Neuronal stem cell (in vitro differentiated cells): Measurements from ENCODE around the gene MBLAC1.

Source experiments
- DNase-seq: peaks from one replicate; pipeline ENCODE4 v3.0.0-alpha.2; 2013; ENCODE audit warnings: low spot score
- H2AFZ ChIP-seq: one replicate; pipeline ENCODE4 v1.6.1; 2013; ENCODE audit warnings: mild to moderate bottlenecking, low read length, inconsistent platforms
- H2AK5ac ChIP-seq: 2 replicates; pipeline ENCODE4 v1.6.1; 2013; ENCODE audit warnings: low read depth, mild to moderate bottlenecking, inconsistent platforms, low read length, moderate library complexity, mixed read lengths
- H2BK120ac ChIP-seq: 2 replicates; pipeline ENCODE4 v1.6.1; 2013; ENCODE audit warnings: low read depth, mild to moderate bottlenecking, inconsistent platforms, low read length, moderate library complexity, mixed read lengths
- H2BK12ac ChIP-seq: one replicate; pipeline ENCODE4 v1.6.1; 2013; ENCODE audit warnings: low read length, inconsistent platforms
- H2BK15ac ChIP-seq: 2 replicates; pipeline ENCODE4 v1.6.1; 2013; ENCODE audit warnings: mild to moderate bottlenecking, low read length, inconsistent platforms, mixed read lengths
- H2BK5ac ChIP-seq: one replicate; pipeline ENCODE4 v1.6.1; 2013; ENCODE audit warnings: inconsistent platforms, mild to moderate bottlenecking, low read length, moderate library complexity
- H3K14ac ChIP-seq: one replicate; pipeline ENCODE4 v1.6.1; 2013; ENCODE audit warnings: low read length, inconsistent platforms
- H3K18ac ChIP-seq: 2 replicates; pipeline ENCODE4 v1.6.1; 2013; ENCODE audit warnings: low read length, inconsistent platforms
- H3K23ac ChIP-seq: 2 replicates; pipeline ENCODE4 v1.6.1; 2013; ENCODE audit warnings: low read depth, mild to moderate bottlenecking, mixed read lengths, low read length, inconsistent platforms; ENCODE audit not compliant: poor library complexity
- H3K27ac ChIP-seq: replicated peaks from 3 replicates; pipeline ENCODE4 v1.5.1; 2013; ENCODE audit warnings: low read length, inconsistent platforms
- H3K27me3 ChIP-seq, 3 experiments: 2 replicates each; pipeline ENCODE4 v1.6.1; 2013; ENCODE audit warnings: low read length in 3 of 3, mild to moderate bottlenecking in 2 of 3, inconsistent platforms in 1 of 3, low read depth in 1 of 3, mixed read lengths in 1 of 3, moderate library complexity in 1 of 3; ENCODE audit not compliant: control insufficient read depth in 3 of 3, insufficient read depth in 3 of 3
- H3K36me3 ChIP-seq, 2 donors: replicated peaks in 1 of 2; 2 replicates each; pipeline ENCODE4 v1.6.1; 2013; ENCODE audit warnings: low read length in 2 of 2; ENCODE audit not compliant: control insufficient read depth in 2 of 2, insufficient read depth in 2 of 2
- H3K4ac ChIP-seq: 2 replicates; pipeline ENCODE4 v1.6.1; 2013; ENCODE audit warnings: inconsistent platforms, mild to moderate bottlenecking, low read length, moderate library complexity
- H3K4me1 ChIP-seq, 2 donors: 1 replicate in 1 of 2; 2 replicates in 1 of 2; pipeline ENCODE4 v1.6.1; 2013; ENCODE audit warnings: low read length in 2 of 2, low read depth in 1 of 2; ENCODE audit not compliant: control insufficient read depth in 2 of 2, insufficient read depth in 1 of 2
- H3K4me2 ChIP-seq: one replicate; pipeline ENCODE4 v1.6.1; 2013; ENCODE audit warnings: mild to moderate bottlenecking, low read length, inconsistent platforms; ENCODE audit not compliant: insufficient read depth, poor library complexity, severe bottlenecking
- H3K4me3 ChIP-seq, 2 donors: 2 replicates each; pipeline ENCODE4 v1.5.1; 2013; ENCODE audit warnings: low read length in 2 of 2, mild to moderate bottlenecking in 2 of 2, inconsistent platforms in 1 of 2, moderate library complexity in 1 of 2
- H3K79me1 ChIP-seq: one replicate; pipeline ENCODE4 v1.6.1; 2013; ENCODE audit warnings: low read depth, mild to moderate bottlenecking, inconsistent platforms, low read length, moderate library complexity
- H3K9ac ChIP-seq: one replicate; pipeline ENCODE4 v1.6.1; 2013; ENCODE audit warnings: mild to moderate bottlenecking, low read depth, low read length, inconsistent platforms; ENCODE audit not compliant: poor library complexity
- H3K9me3 ChIP-seq, 2 donors: replicated peaks in 1 of 2; 2 replicates each; pipeline versions ENCODE3 to v1.6.1; 2013; ENCODE audit warnings: low read length in 2 of 2, mild to moderate bottlenecking in 2 of 2, inconsistent platforms in 1 of 2, low read depth in 1 of 2, mixed read lengths in 1 of 2, moderate library complexity in 1 of 2; ENCODE audit not compliant: control insufficient read depth in 2 of 2, insufficient read depth in 1 of 2
- H4K8ac ChIP-seq: one replicate; pipeline ENCODE4 v1.6.1; 2013; ENCODE audit warnings: low read depth, mild to moderate bottlenecking, inconsistent platforms, low read length, moderate library complexity
- H4K91ac ChIP-seq: one replicate; pipeline ENCODE4 v1.6.1; 2013; ENCODE audit warnings: low read length, low read depth, mild to moderate bottlenecking, inconsistent platforms; ENCODE audit not compliant: poor library complexity
- WGBS, 2 donors: extraction: QIAGEN DNeasy Blood & Tissue Kit; methylation state at CpG; one replicate each; pipeline ENCODE4 v1.1.7; 2013; ENCODE audit warnings: missing lambda C conversion rate in 2 of 2, mixed read lengths in 1 of 2; ENCODE audit not compliant: insufficient read length in 2 of 2, insufficient replicate concordance in 1 of 2; ENCODE audit errors: extremely low coverage in 2 of 2; 5-methylcytosine and 5-hydroxymethylcytosine counted together

The MBLAC1 gene

GRCh38 chr7:100095704-100096103 lies 31.1 kb upstream of the MBLAC1 start:
- H4K8ac ChIP-seq: no peak overlapping the region
- H3K4me2 ChIP-seq: no peak overlapping the region
- no peak overlapping the region for H2AFZ ChIP-seq
- no peak overlapping the region for H3K27ac ChIP-seq
- H3K9me3 ChIP-seq: no peaks in the 10 kb centered on the region
- H3K79me1 ChIP-seq: peaks cover 14% of the 10 kb centered on the region
- peaks cover 6 to 9% of the 10 kb centered on the region in 2 donors for H3K4me1 ChIP-seq
- peak overlapping the region; percentile 86 for H3K23ac ChIP-seq
- no peak overlapping the region for H3K14ac ChIP-seq
- H3K18ac ChIP-seq: no peak overlapping the region
- no peak overlapping the region for H2BK5ac ChIP-seq
- no peak overlapping the region for H2BK15ac ChIP-seq
- H3K36me3 ChIP-seq: peaks cover 78 to 95% of the 10 kb centered on the region in 2 donors
- no peak overlapping the region for H3K4me3 ChIP-seq
- H4K91ac ChIP-seq: no peak overlapping the region
- no peak overlapping the region for H2BK12ac ChIP-seq
- peak overlapping the region; percentile 83 for H3K9ac ChIP-seq
- H3K4ac ChIP-seq: no peak overlapping the region
- WGBS, 2 donors: no CpG with 5 or more reads among the region's 17 CpGs
- no peaks in the 10 kb centered on the region for H3K27me3 ChIP-seq
- H2BK120ac ChIP-seq: no peak overlapping the region
- DNase-seq: no peak
- peak overlapping the region; percentile 17 for H2AK5ac ChIP-seq

- Histone ChIP-seq H3K79me1 (peaks cover 10% of the 10 kb centered on the region), H3K4me1 (peaks cover 10 to 20% of the 10 kb centered on the region in 2 donors), H2BK12ac (no peak overlapping the region), H3K23ac (no peak overlapping the region), H3K14ac (no peak overlapping the region), H3K9ac (peak overlapping the region; percentile 37), H2AFZ (no peak overlapping the region), H3K36me3 (peaks cover 54 to 71% of the 10 kb centered on the region in 2 donors), H3K4me2 (no peak overlapping the region), H2BK5ac (no peak overlapping the region), H3K18ac (no peak overlapping the region), H2AK5ac (no peak overlapping the region), H3K4ac (no peak overlapping the region), H2BK15ac (no peak overlapping the region), H2BK120ac (no peak overlapping the region), H4K8ac (no peak overlapping the region), H3K9me3 (no peaks in the 10 kb centered on the region), H3K27ac (no peak overlapping the region), H3K4me3 (peak overlapping the region in 1 of 2 donors; percentile 99), H3K27me3 (no peaks in the 10 kb centered on the region), H4K91ac (no peak overlapping the region)
- WGBS, 2 donors: no CpG with 5 or more reads among the region's 10 CpGs
- no peak for DNase-seq
Observed at GRCh38 chr7:100098913-100099312, 27.9 kb upstream of the MBLAC1 start.

- H3K18ac ChIP-seq: no peak overlapping the region
Observed at GRCh38 chr7:100099452-100099851, 27.3 kb upstream of the MBLAC1 start.

GRCh38 chr7:100100420-100101015 lies 26.2 kb upstream of the MBLAC1 start:
- Histone ChIP-seq H4K91ac (peak overlapping the region; percentile 99), H3K4me2 (peak overlapping the region; percentile 69), H3K27ac (peak overlapping the region; percentile 88), H2AFZ (peak overlapping the region; percentile 70), H3K36me3 (peaks cover 43 to 69% of the 10 kb centered on the region in 2 donors), H2AK5ac (peak overlapping the region; percentile 88), H3K4ac (no peak overlapping the region), H3K14ac (peak overlapping the region; percentile 99), H4K8ac (no peak overlapping the region), H2BK120ac (peak overlapping the region; percentile 92), H3K27me3 (no peaks in the 10 kb centered on the region), H3K9me3 (no peaks in the 10 kb centered on the region), H3K9ac (peak overlapping the region; percentile 99), H3K4me1 (peaks cover 10 to 20% of the 10 kb centered on the region in 2 donors), H2BK5ac (peak overlapping the region; percentile 94), H3K23ac (peak overlapping the region; percentile 34), H2BK15ac (no peak overlapping the region), H2BK12ac (no peak overlapping the region), H3K79me1 (peaks cover 8% of the 10 kb centered on the region), H3K4me3 (peak overlapping the region; percentile 99), H3K18ac (peak overlapping the region; percentile 99)
- peak; percentile 96 for DNase-seq
- WGBS, 2 donors: no CpG with 5 or more reads among the region's 61 CpGs

More at GRCh38 chr7:100099452-100099851, 27.3 kb upstream of the MBLAC1 start:
- Histone ChIP-seq H3K27me3 (no peaks in the 10 kb centered on the region), H3K36me3 (peaks cover 50 to 69% of the 10 kb centered on the region in 2 donors), H4K91ac (no peak overlapping the region), H3K23ac (peak overlapping the region; percentile 16), H3K4me3 (peak overlapping the region; percentile 99), H3K4me1 (peaks cover 10 to 20% of the 10 kb centered on the region in 2 donors), H2AFZ (no peak overlapping the region), H3K14ac (no peak overlapping the region), H3K27ac (no peak overlapping the region), H2AK5ac (peak overlapping the region; percentile 68), H3K4ac (no peak overlapping the region), H3K9me3 (no peaks in the 10 kb centered on the region), H2BK120ac (no peak overlapping the region), H3K4me2 (peak overlapping the region; percentile 63), H2BK12ac (no peak overlapping the region), H3K9ac (peak overlapping the region; percentile 53), H3K79me1 (peaks cover 8% of the 10 kb centered on the region), H2BK15ac (no peak overlapping the region), H4K8ac (no peak overlapping the region), H2BK5ac (no peak overlapping the region)
- WGBS, 2 donors: no CpG with 5 or more reads among the region's 12 CpGs
- no peak for DNase-seq
